Measurements from ENCODE around the gene ARV1. TPM values are rescaled to one million over a fixed set of nuclear protein-coding genes. Genes with fewer than 3 reads are reported as not detected.
"Not testable (repeated sequence)": the region's sequence is repeated elsewhere in the genome, so short reads cannot be mapped to it uniquely, and the experiment has no call there.

The ARV1 gene
- total and polyA plus RNA-seq, 4 donors, result 10.7 to 19.6 (median 11.9) TPM

DNA sequence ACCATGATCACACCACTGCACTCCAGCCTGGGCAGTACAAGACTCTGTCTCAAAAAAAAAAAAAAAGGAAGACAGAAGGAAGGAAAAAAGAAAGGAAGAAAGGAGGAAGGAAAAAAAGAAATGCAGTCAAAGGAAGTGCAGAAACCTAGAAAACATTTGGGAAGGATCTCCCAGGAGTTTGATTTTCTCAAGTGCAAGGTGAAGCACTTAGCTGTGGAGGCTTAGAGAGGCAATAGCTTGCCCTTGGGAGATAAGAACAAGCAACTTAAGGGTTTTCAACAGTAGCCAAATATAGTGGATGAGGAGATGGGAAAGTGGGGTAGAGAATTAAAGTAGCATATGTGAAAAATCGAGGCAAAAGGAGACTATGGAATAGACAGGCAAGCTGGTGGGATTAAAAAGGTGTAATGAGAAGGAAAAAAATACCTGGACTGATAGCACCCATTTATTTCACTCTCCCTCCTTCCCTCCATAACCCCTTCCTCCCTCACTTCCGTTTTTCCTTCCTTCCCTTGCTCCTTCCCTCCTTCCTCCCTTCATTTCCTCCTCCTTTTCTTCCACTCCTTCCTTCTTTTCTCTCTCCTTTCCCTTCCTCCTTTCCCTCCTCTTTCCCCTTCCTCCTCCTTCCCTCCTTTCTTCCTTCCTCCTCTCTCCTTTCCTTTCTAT lies 68.0 kb downstream of the ARV1 start:
- DNase-seq, result no peak
- H3K27ac ChIP-seq (ENCODE audit: low read depth in 1 of 2, low read length in 2 of 2), result no peak overlapping the region
- 57 to 67% methylated on average over 2 of the region's 2 CpGs for WGBS, 2 donors
- H3K27me3 ChIP-seq (ENCODE audit: control insufficient read depth in 1 of 2, insufficient read depth in 2 of 2, low read length in 1 of 2), result no peaks in the 10 kb centered on the region
- intact Hi-C loops (cut with DNase I), result no loop called here
- H3K9me3 ChIP-seq (ENCODE audit: control insufficient read depth, low read length), result no peaks in the 10 kb centered on the region
- H3K4me3 ChIP-seq (ENCODE audit: low read length in 2 of 2), result no peak overlapping the region
- ATAC-seq (ENCODE audit: low FRiP score), result no peak
- no peaks in the 10 kb centered on the region for H3K4me1 ChIP-seq (ENCODE audit: control insufficient read depth in 1 of 2, insufficient read depth in 2 of 2, low read length in 2 of 2)
- no peaks in the 10 kb centered on the region for H3K36me3 ChIP-seq (ENCODE audit: control insufficient read depth in 1 of 2, insufficient read depth in 2 of 2, low read length in 1 of 2)

DNA sequence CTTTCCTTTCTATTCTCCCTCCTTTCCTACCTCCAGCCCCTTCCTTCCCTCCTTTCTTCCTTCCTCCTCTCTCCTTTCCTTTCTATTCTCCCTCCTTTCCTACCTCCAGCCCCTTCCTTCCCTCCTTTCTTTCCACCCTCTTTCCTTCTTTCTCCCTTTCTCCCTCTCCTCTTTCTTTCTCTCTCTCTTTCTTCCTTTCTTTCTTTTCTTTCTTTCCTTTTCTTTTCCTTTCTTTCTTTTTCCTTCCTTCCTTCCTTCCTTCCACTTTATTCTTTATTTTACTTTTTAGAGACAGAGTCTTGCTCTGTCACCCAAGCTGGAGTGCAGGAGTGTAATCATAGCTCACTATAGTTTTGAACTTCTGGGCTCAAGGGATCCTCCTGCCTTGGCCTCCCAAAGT lies 68.6 kb downstream of the ARV1 start:
- H3K27me3 ChIP-seq (ENCODE audit: control insufficient read depth in 1 of 2, insufficient read depth in 2 of 2, low read length in 1 of 2); intact Hi-C loops (cut with DNase I); ATAC-seq (ENCODE audit: low FRiP score); H3K9me3 ChIP-seq (ENCODE audit: control insufficient read depth, low read length); H3K4me1 ChIP-seq (ENCODE audit: control insufficient read depth in 1 of 2, insufficient read depth in 2 of 2, low read length in 2 of 2); DNase-seq; H3K27ac ChIP-seq (ENCODE audit: low read depth in 1 of 2, low read length in 2 of 2); H3K4me3 ChIP-seq (ENCODE audit: low read length in 2 of 2); H3K36me3 ChIP-seq (ENCODE audit: control insufficient read depth in 1 of 2, insufficient read depth in 2 of 2, low read length in 1 of 2): not testable (repeated sequence)

DNA sequence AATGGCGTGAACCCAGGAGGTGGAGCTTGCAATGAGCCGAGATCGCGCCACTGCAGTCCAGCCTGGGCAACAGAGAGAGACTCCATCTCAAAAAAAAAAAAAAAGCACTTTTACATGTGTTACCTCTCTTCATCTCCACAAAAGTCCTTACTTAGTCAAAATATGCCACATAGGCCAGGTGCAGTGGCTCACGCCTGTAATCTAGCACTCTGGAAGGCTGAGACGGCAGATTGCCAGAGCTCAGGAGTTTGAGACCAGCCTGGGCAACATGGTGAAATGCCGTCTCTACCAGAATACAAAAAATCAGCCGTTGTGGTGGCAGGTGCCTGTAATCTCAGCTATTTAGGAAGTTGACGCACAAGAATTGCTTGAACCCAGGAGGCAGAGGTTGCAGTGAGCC lies 69.5 kb downstream of the ARV1 start:
- H3K36me3 ChIP-seq (ENCODE audit: control insufficient read depth in 1 of 2, insufficient read depth in 2 of 2, low read length in 1 of 2); H3K27ac ChIP-seq (ENCODE audit: low read depth in 1 of 2, low read length in 2 of 2); ATAC-seq (ENCODE audit: low FRiP score); DNase-seq; H3K4me1 ChIP-seq (ENCODE audit: control insufficient read depth in 1 of 2, insufficient read depth in 2 of 2, low read length in 2 of 2); H3K9me3 ChIP-seq (ENCODE audit: control insufficient read depth, low read length); intact Hi-C loops (cut with DNase I); H3K27me3 ChIP-seq (ENCODE audit: control insufficient read depth in 1 of 2, insufficient read depth in 2 of 2, low read length in 1 of 2); H3K4me3 ChIP-seq (ENCODE audit: low read length in 2 of 2): not testable (repeated sequence)
- WGBS, 2 donors, result 71 to 73% methylated on average over 9 of the region's 9 CpGs

DNA sequence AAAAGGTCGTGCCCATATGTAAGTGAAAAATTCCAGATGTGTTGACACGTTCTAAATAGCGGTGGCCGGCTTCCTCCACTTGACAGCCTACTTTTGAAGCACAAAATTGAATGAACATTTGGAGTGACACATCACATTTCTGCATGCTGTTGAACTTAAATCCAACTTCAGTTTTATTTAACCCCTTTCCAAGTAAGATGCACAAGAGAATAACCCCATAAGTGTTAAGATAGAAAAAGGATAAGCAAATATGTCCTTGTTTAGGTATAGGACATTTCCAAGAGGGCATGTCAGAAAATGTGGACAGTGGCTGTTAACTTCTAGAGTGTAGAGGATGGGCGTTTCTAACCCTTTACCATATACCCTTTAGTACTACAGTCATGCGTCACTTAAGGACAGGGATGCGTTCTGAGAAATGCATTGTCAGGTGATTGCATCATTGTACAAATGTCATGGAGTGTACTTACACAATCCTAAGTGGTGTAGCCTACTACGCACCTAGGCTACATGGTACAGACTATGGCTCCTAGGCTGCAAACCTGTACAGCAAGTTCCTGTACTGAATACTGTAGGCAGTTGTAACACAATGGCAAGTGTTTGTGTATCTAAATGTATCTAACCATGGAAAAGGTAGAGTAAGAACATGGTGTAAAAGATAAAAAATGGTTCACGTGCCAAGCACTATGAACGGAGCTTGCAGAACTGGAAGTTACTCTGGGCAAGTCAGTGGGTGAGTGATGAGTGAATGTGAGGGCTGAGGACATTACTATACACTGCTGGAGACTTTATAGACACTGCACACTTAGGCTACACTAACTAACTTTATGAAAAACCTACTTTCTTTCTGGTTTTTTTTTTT lies 70.5 kb downstream of the ARV1 start:
- whole genome bisulfite sequencing, 2 donors, result 47 to 51% methylated on average over 10 of the region's 10 CpGs
- DNase-seq (no peak), ATAC-seq (ENCODE audit: low FRiP score) (no peak)
- Histone ChIP-seq H3K27ac (ENCODE audit: low read depth in 1 of 2, low read length in 2 of 2) (no peak overlapping the region), H3K36me3 (ENCODE audit: control insufficient read depth in 1 of 2, insufficient read depth in 2 of 2, low read length in 1 of 2) (no peaks in the 10 kb centered on the region), H3K4me3 (ENCODE audit: low read length in 2 of 2) (no peak overlapping the region), H3K27me3 (ENCODE audit: control insufficient read depth in 1 of 2, insufficient read depth in 2 of 2, low read length in 1 of 2) (no peaks in the 10 kb centered on the region), H3K9me3 (ENCODE audit: control insufficient read depth, low read length) (no peaks in the 10 kb centered on the region), H3K4me1 (ENCODE audit: control insufficient read depth in 1 of 2, insufficient read depth in 2 of 2, low read length in 2 of 2) (no peaks in the 10 kb centered on the region)
- intact Hi-C loops (cut with DNase I), result no loop called here

Other genes with a start within 250 kb of the ARV1 start
- not detected for gene CAPN9, start 231.7 kb upstream of the ARV1 start, total RNA-seq
- 1 to 10 TPM in 1 of 2 donors, under 1 TPM in 1; 0.46 to 6.0 TPM for gene CAPN9, start 231.7 kb upstream of the ARV1 start, polyA plus RNA-seq
- gene C1orf198, start 110.6 kb upstream of the ARV1 start, total RNA-seq, result 100 to 1,000 TPM; 117 to 172 TPM
- 100 to 1,000 TPM in 1 of 2 donors, 10 to 100 TPM in 1; 61.2 to 110 TPM for gene C1orf198, start 110.6 kb upstream of the ARV1 start, polyA plus RNA-seq
- gene TTC13, start 233 bp upstream of the ARV1 start, total RNA-seq, result 10 to 100 TPM; 19.3 to 22.6 TPM
- gene TTC13, start 233 bp upstream of the ARV1 start, polyA plus RNA-seq, result 1 to 10 TPM; 6.0 to 10.0 TPM
- 10 to 100 TPM; 10.1 to 11.5 TPM for gene FAM89A, start 61.2 kb downstream of the ARV1 start, total RNA-seq
- 1 to 10 TPM; 3.6 to 6.0 TPM for gene FAM89A, start 61.2 kb downstream of the ARV1 start, polyA plus RNA-seq
- gene TRIM67, start 183.0 kb downstream of the ARV1 start, total RNA-seq, result not detected
- gene TRIM67, start 183.0 kb downstream of the ARV1 start, polyA plus RNA-seq, result under 1 TPM in 1 of 2 donors, not detected in 1; under 0.01 TPM